Activated CD4-positive, alpha-beta T cell treated with anti-CD3 and anti-CD28 coated beads, Interleukin-2, amount 50 U/mL, for 24 hours (primary cell): Measurements from ENCODE around the gene CNIH2.

Source experiments
- DNase-seq, 2 donors: peaks; one replicate each; pipeline ENCODE4 v3.0.0-alpha.2; 2020; ENCODE audit warnings: low read depth in 1 of 2, low spot score in 1 of 2

CNIH2 gene

GRCh38 chr11:66328031-66328301 is 50.0 kb downstream of the CNIH2 start:
- DNase-seq, result no peak

- DNase-seq, result peak; percentile 78 to 80
Measured at GRCh38 chr11:66328302-66329144, 50.5 kb downstream of the CNIH2 start.

- no peak for DNase-seq
Measured at GRCh38 chr11:66329165-66329673, 51.2 kb downstream of the CNIH2 start.

- DNase-seq, result no peak
Measured at GRCh38 chr11:66330931-66331330, 53.0 kb downstream of the CNIH2 start.

GRCh38 chr11:66331542-66332370 is 53.8 kb downstream of the CNIH2 start:
- DNase-seq, result no peak

GRCh38 chr11:66332371-66333219 is 54.6 kb downstream of the CNIH2 start:
- no peak for DNase-seq

GRCh38 chr11:66333220-66333877 is 55.4 kb downstream of the CNIH2 start:
- DNase-seq, result no peak
